MM.1S (cell line): ENCODE data around the gene ABCC6.
"Not testable (repeated sequence)": the region's sequence is repeated elsewhere in the genome, so short reads cannot be mapped to it uniquely, and the experiment has no call there.

Experiments
- DNase-seq: peaks from one replicate; pipeline ENCODE4 v3.0.0-alpha.2; 2015
- H2AFZ ChIP-seq: fragments of 300-600 bp; sonication (generic); 2 replicates; pipeline ENCODE4 v1.6.0; 2016; ENCODE audit warnings: antibody characterized with exemption, low read length
- H3F3A ChIP-seq: fragments of 300-600 bp; sonication (generic); 2 replicates; pipeline ENCODE4 v1.6.1; 2016; ENCODE audit warnings: mild to moderate bottlenecking, antibody characterized with exemption, low read length, moderate library complexity, mixed read lengths; ENCODE audit not compliant: insufficient read depth
- H3K27ac ChIP-seq: fragments of 300-600 bp; sonication (generic); 2 replicates; pipeline ENCODE4 v1.5.1; 2016; ENCODE audit warnings: mild to moderate bottlenecking, low read length
- H3K27me3 ChIP-seq: fragments of 300-600 bp; sonication (generic); replicated peaks from 2 replicates; pipeline ENCODE4 v1.6.0; 2016; ENCODE audit warnings: low read length; ENCODE audit not compliant: insufficient read depth
- H3K36me3 ChIP-seq: fragments of 300-600 bp; sonication (generic); replicated peaks from 2 replicates; pipeline ENCODE4 v1.6.1; 2016; ENCODE audit warnings: mild to moderate bottlenecking, low read length, mixed read lengths; ENCODE audit not compliant: insufficient read depth
- H3K4me1 ChIP-seq: fragments of 300-600 bp; sonication (generic); 2 replicates; pipeline ENCODE4 v1.6.1; 2016; ENCODE audit warnings: low read length, mixed read lengths
- H3K4me2 ChIP-seq: fragments of 300-600 bp; sonication (generic); 2 replicates; pipeline ENCODE4 v1.6.0; 2016; ENCODE audit warnings: low read depth, low read length
- H3K4me3 ChIP-seq: fragments of 300-600 bp; sonication (generic); 2 replicates; pipeline ENCODE4 v1.5.1; 2016; ENCODE audit warnings: low read length, mixed read lengths
- H3K79me2 ChIP-seq: fragments of 300-600 bp; sonication (generic); 2 replicates; pipeline ENCODE4 v1.6.1; 2016; ENCODE audit warnings: mixed run types, low read length, mixed read lengths
- H3K9ac ChIP-seq: fragments of 300-600 bp; sonication (generic); 2 replicates; pipeline ENCODE4 v1.6.1; 2016; ENCODE audit warnings: low read length, mixed read lengths
- H3K9me2 ChIP-seq: fragments of 300-600 bp; sonication (generic); replicated peaks from 2 replicates; pipeline ENCODE4 v1.6.1; 2016; ENCODE audit warnings: mild to moderate bottlenecking, low read length, mixed read lengths; ENCODE audit not compliant: insufficient read depth
- H3K9me3 ChIP-seq: fragments of 300-600 bp; sonication (generic); replicated peaks from 2 replicates; pipeline ENCODE4 v1.6.1; 2016; ENCODE audit warnings: mild to moderate bottlenecking, low read length, mixed read lengths; ENCODE audit not compliant: insufficient read depth
- H4K20me1 ChIP-seq: fragments of 300-600 bp; sonication (generic); 2 replicates; pipeline ENCODE4 v1.6.1; 2016; ENCODE audit warnings: mild to moderate bottlenecking, low read length, moderate library complexity, mixed read lengths; ENCODE audit not compliant: insufficient read depth
- EZH2 ChIP-seq: fragments of 300-600 bp; sonication (generic); optimal IDR thresholded peaks from 2 replicates; pipeline ENCODE3; 2017; ENCODE audit warnings: low read depth, mild to moderate bottlenecking, antibody characterized with exemption, low read length, mixed read lengths
- EZH2phosphoT487 ChIP-seq: fragments of 300-600 bp; sonication (generic); IDR thresholded peaks from 2 replicates; pipeline ENCODE4 v1.6.1; 2018; ENCODE audit warnings: antibody characterized with exemption, low read length
- TF ChIP-seq, protein P1 (sequence below): fragments of 300-600 bp; sonication (generic); IDR thresholded peaks from 2 replicates; pipeline ENCODE4 v1.5.1; 2016; ENCODE audit warnings: antibody characterized with exemption, low read length, mixed read lengths

ABCC6 gene

DNA sequence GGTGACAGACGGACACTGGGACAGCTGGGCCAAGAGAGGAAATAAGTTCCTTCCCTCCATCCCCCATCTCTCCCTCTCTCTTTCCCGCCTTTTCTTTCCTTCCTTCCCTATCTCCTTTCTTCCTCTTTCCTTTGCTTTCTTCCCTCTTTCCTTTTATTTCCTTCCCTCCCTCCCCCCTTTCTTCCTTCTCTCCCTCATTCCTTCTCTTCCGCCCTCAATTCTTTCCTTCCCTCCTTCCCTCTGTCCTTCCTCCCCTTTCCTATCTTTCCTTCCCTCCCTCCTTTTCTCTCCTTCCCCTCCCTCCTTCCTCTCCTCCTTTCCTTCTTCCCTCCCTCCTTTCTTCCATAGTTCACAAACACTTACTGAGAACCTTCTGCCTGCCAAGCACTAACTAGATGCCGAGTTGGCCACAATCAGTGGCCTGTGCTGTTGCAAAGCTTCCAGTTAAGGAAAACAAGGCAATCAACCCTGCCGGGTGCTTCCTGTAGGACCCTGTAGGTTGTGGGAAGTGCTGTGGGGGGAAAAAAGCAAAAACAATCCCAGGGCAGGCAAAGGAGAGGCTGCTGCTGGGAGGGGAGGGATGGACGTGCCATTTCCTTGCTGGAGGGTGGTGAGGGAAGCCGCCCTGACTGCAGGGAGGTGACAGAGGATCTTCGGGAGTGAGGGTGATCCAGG, 31.7 kb downstream of the ABCC6 start:
- Histone ChIP-seq H3K4me1 (no peaks in the 10 kb centered on the region), H3K9ac (no peak overlapping the region), H3K36me3 (no peaks in the 10 kb centered on the region), H3K4me3 (no peak overlapping the region), H3K27me3 (no peaks in the 10 kb centered on the region; the same call in 1 of the 2 replicates), H3K9me2 (no peaks in the 10 kb centered on the region), H3K27ac (no peak overlapping the region), H4K20me1 (no peaks in the 10 kb centered on the region), H2AFZ (no peak overlapping the region), H3K79me2 (no peaks in the 10 kb centered on the region), H3K9me3 (no peaks in the 10 kb centered on the region), H3K4me2 (no peak overlapping the region), H3F3A (no peaks in the 10 kb centered on the region)
- no peak for DNase-seq
- TF ChIP-seq, protein P1, sequence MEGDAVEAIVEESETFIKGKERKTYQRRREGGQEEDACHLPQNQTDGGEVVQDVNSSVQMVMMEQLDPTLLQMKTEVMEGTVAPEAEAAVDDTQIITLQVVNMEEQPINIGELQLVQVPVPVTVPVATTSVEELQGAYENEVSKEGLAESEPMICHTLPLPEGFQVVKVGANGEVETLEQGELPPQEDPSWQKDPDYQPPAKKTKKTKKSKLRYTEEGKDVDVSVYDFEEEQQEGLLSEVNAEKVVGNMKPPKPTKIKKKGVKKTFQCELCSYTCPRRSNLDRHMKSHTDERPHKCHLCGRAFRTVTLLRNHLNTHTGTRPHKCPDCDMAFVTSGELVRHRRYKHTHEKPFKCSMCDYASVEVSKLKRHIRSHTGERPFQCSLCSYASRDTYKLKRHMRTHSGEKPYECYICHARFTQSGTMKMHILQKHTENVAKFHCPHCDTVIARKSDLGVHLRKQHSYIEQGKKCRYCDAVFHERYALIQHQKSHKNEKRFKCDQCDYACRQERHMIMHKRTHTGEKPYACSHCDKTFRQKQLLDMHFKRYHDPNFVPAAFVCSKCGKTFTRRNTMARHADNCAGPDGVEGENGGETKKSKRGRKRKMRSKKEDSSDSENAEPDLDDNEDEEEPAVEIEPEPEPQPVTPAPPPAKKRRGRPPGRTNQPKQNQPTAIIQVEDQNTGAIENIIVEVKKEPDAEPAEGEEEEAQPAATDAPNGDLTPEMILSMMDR, result no peak
- TF ChIP-seq EZH2phosphoT487, result no peak

DNA sequence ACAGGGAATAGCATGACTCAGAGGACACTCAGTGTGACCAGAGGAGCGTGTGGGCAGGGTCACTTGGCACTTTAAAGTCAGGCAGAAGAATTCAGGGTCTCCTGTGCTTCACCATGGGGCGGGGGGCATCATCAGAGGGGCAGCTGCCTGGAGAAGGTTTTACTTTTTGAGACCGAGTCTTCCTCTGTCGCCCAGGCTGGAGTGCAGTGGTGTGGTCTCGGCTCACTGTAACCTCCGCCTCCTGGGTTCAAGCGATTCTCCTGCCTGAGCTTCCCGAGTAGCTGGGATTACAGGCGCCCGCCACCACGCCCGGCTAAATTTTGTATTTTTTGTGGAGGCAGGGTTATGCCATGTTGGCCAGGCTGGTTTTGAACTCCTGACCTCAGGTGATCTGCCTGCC, 32.3 kb downstream of the ABCC6 start:
- H3K4me3 ChIP-seq, H3K36me3 ChIP-seq, H4K20me1 ChIP-seq, H3K27ac ChIP-seq, DNase-seq, H3K4me2 ChIP-seq, H3K27me3 ChIP-seq, H3K79me2 ChIP-seq, H2AFZ ChIP-seq, H3K9me3 ChIP-seq, H3F3A ChIP-seq, H3K4me1 ChIP-seq, H3K9ac ChIP-seq, H3K9me2 ChIP-seq: not testable (repeated sequence)

DNA sequence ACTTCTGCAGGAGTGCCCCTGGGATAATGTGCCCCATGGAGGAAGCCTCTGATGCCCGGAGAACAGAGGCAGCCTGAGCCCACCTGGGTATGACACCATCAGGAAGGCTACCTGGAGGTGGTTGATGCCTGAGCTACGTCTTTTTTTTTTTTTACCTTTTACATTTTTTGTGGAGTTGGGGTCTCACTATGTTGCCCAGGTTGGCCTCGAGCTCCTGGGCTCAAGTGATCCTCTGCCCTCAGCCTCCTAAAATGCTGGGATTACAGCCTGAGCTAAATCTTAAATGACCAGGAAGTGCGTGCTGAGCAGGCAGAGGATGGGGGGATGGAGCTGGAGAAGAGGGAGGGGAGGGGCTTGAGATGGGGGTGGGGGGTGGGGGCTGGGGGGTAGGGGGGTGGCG, 32.7 kb downstream of the ABCC6 start:
- no peaks in the 10 kb centered on the region for H3K9me2 ChIP-seq
- H3K36me3 ChIP-seq, result no peaks in the 10 kb centered on the region
- H3K9me3 ChIP-seq, result no peaks in the 10 kb centered on the region
- TF ChIP-seq EZH2, result no peak
- TF ChIP-seq EZH2phosphoT487, result no peak
- TF ChIP-seq, protein P1, result no peak
- H4K20me1 ChIP-seq, result no peaks in the 10 kb centered on the region
- no peak overlapping the region for H3K9ac ChIP-seq
- no peaks in the 10 kb centered on the region for H3K4me1 ChIP-seq
- H3K4me2 ChIP-seq, result no peak overlapping the region
- no peaks in the 10 kb centered on the region; the same call in 1 of the 2 replicates for H3K27me3 ChIP-seq
- H3K79me2 ChIP-seq, result no peaks in the 10 kb centered on the region
- no peaks in the 10 kb centered on the region for H3F3A ChIP-seq
- no peak overlapping the region for H3K27ac ChIP-seq
- no peak for DNase-seq
- H3K4me3 ChIP-seq, result no peak overlapping the region
- H2AFZ ChIP-seq, result no peak overlapping the region

DNA sequence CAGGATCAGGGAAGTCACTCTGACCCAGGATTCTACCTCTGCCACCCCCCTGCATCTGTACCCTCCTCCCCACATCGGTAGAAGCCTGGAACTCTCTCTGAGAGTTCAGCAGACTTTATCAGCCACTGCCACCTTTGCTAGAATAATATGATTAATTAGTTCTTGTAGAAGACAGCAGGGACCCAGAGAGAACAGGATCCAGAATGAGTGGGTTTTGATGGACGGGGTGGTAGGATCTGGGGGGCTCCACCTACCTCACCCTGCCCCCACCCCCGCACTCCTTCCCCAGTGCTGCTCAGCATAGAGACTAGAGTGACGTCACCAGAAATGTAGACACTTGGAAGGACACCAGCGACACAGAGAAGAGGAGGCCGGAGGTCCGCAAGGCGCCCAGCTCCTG, 33.5 kb downstream of the ABCC6 start:
- H3F3A ChIP-seq, result no peaks in the 10 kb centered on the region
- H3K79me2 ChIP-seq, result no peaks in the 10 kb centered on the region
- no peak for TF ChIP-seq EZH2phosphoT487
- TF ChIP-seq EZH2, result no peak
- TF ChIP-seq, protein P1, result no peak
- H3K9me2 ChIP-seq, result no peaks in the 10 kb centered on the region
- H3K27me3 ChIP-seq, result no peaks in the 10 kb centered on the region; the same call in 1 of the 2 replicates
- no peaks in the 10 kb centered on the region for H4K20me1 ChIP-seq
- no peak overlapping the region for H3K4me2 ChIP-seq
- no peak overlapping the region for H3K9ac ChIP-seq
- no peak for DNase-seq
- no peaks in the 10 kb centered on the region for H3K4me1 ChIP-seq
- no peak overlapping the region for H2AFZ ChIP-seq
- H3K36me3 ChIP-seq, result no peaks in the 10 kb centered on the region
- H3K27ac ChIP-seq, result no peak overlapping the region
- H3K9me3 ChIP-seq, result no peaks in the 10 kb centered on the region
- H3K4me3 ChIP-seq, result no peak overlapping the region
